Measurements from ENCODE around the gene UBL7.
"Not testable (repeated sequence)": the region's sequence is repeated elsewhere in the genome, so short reads cannot be mapped to it uniquely, and the experiment has no call there.

Gene UBL7

DNA sequence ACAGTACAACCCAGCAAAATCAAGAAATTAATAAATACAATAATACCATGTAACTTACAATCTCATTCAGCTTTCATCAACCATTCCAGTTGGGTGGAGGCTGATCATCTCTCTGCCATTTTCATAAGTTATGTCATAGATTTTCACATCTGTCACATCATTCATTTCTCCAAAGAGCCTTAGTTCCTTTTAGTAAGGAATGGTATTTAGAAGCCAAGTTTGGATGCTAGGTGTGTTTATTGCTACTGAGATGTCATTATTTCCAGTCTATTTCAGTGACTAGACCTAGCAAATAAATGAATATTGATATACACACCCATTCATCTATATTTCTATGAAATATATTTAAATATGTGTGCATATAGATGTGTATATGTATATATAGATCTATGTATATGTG, 2.7 kb upstream of the UBL7 start:
- no peak for DNase-seq

DNA sequence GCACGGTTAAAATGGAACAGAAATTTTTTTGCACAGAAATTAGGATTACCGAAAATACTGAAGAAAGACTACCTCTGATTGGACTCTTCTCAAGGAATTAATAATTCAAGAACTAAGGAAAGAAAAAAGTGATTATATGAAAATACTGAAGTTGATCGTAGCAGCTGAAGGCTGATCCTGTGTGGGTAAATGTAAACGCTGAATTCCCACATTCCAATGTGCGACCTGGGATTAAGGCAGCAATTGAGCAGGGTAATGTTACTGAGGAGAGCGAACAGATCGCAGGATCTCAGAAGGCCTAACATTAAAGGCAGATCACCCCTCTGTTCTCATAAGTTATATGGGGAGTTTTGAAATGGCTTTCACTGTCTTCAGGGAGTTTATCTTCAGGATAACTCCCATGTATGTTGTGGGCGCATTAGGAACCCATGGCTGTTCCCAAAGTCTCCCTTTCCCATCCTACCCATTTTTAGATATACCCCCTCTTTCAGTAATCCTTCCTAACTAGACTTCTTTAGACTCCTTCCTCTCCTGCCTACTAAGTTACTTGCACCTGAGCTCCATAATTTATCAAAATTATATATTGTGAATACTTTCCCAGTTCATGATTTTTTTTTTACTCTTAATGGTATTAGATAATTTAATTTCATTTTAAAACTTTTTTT, 1.0 kb upstream of the UBL7 start:
- no peak for DNase-seq

DNA sequence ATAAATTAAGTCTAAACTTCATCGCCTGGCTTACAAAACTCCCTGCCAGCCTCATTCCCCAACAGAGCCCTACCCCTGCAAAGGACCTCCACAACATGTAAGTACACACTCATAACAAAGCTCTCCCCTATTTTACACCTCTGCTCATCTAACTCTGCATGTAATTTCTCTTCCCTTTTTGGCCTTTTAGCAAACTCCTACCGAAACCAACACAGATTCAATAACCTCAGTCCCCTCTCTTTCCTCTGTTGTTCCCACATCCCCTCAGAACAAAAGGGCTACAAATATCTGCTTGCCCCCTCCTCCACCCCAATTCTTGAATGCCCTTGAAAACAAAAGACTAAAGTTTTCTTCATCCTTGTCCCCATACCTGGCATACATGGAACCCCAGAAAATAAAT, 662 bp downstream of the UBL7 start:
- DNase-seq, result no peak

DNA sequence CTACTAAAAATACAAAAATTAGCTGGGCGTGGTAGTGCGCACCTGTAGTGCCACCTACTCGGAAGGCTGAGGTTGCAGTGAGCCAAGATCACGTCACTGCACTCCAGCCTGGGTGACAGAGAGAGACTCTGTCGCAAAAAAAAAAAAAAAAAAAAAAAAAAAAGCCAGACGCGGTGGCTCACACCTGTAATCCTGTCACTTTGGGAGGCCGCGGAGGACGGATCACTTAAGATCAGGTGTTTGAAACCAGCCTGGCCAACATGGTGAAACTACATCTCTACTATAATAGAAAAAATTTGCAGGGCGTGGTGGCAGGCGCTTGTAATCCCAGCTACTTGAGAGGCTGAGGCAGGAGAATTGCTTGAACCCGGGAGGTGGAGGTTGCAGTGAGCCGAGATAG, 1.2 kb downstream of the UBL7 start:
- DNase-seq, result not testable (repeated sequence)

DNA sequence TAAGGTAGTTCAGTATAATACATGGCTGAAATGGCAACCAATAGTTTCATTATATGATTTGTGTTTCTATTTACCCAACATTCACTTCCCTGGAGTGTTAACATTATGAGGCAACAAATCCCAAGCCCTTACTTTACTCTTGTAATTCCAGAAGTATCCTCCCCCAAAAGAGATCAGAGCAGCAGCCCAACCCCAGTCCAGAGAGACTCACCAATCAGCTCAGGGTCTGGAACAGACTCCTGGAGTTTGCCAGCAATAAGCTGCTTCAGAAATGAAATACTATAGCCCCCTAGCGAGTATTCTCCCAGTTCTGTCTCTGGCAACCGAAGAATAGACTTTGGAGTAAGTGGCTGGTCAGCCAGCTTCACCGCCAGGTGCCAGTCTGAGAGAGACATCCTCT, 2.5 kb downstream of the UBL7 start:
- DNase-seq, result no peak

DNA sequence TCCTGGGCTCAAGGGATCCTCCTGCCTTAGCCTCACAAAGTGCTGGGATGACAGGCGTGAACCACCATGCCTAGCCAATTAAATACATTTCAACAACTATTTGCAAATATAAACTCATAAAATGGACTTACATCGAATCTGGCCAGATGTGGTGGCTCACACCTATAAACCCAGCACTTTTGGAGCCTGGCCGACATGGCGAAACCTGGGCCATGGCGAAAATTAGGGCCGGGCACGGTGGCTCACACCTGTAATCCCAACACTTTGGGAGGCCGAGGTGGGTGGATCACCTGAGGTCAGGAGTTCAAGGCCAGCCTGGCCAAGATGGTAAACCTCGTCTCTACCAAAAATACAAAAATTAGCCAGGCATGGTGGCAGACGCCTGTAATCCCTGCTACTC, 3.9 kb downstream of the UBL7 start:
- DNase-seq, result not testable (repeated sequence)

DNA sequence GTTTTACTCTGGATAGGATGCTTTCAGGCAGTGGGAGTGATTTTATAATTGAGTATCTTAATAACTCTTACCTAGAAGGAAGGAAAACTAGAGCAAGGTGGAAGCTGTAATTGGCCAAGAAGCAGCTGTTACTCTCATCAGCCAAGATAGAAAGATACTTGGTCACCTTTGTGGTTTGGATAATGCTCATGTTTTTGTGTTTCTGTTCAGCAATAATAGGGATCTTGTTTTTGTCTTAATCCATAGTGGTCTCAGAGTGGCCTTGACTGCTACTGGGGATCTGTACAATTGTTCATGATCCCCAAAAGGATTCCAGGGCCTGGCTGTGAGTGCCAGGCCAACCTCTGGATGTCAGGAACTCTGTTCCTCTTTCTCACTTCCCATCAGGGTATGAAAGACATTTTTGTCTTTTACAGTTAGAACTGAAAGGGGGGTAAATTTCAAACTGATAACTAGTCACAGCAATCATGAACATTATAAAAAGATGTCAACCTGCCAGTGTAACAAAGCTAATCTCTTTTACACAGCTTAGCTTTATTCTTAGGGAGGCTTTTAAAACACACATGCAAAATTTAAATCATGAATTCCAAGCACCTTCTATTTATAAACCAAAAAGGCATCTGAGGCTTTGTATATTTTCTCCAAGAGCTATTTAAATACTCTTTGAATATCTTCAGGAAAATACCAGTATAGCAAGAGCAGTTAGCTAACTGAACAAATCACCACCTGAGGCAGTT, 6.0 kb downstream of the UBL7 start:
- DNase-seq, result no peak

DNA sequence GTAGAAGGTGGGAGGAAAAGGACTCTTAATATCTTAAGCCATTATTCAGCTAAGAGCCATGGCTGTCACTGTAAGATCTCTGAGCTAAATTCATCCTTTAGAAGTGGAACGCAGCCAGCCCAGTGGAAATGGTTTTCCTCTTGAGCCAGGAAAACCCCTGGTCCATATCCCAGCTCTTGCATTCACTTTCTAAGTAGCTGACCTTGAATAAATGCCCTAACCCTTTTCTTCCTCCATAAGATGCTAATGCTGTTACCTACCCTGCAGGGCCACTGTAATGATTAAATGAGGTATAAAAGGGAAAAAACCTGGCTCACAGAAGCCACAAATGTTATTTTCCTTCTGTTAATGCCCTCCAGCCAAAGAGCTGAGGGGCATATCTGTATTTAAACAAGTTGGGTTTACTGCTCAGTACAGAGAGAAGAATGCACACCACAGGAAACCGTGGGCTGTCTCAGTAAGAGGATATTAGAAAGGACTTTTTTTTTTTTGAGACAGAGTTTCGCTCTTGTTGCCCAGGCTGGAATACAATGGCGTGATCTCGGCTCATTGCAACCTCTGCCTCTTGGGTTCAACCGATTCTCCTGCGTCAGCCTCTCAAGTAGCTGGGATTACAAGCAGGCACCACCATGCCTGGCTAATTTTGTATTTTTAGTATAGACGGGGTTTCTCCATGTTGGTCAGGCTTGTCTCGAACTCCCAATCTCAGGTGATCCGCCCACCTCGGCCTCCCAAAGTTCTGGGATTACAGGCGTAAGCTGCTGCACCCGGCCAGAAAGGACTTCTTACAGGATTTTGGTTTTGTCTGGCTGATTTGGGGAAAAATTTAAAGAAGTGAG, 6.8 kb downstream of the UBL7 start:
- DNase-seq, result no peak

DNA sequence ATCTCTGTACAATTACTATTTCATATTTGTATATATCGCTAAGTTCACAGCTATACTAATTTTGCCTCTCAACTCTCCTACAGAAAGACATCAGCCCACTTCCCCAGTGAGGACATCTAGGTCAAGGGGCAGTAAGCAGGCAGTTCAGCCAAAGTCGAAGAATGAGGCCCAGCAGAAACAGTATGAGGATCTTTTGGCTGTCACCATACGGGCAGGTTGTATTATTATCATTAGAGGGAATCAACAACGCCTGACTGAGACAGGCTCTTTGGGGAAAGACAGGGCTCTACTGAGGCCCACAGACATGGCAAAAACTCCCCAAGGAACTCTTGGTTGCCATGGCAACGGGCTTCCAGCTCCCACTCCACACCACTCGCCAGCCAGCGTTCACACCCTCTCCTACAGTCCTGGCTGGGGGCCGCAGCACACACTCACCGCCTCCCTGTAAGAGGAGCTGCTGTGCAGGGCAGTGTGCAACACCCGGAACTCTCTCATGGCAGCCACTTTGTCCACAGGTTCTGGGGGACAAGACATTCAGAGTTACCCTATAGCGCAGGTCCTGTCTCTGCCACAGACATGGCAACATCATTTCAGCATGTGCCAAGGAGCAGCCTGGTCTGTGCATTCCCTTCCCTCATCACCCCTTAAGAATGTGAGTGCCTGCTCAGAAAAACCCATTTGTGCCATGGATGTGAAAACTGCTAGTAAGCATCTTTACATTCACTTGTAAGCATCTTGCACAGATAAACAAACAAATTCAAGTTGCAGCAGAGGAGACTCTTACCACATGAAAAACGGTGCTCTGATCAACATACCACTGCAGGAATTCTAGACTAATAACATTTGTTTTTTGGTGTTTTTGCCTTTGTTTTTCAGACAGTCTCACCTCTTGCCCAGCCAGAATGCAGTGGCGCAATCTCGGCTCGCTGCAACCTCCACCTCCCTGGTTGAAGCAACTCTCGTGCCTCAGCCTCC, 8.8 kb downstream of the UBL7 start:
- no peak for DNase-seq

DNA sequence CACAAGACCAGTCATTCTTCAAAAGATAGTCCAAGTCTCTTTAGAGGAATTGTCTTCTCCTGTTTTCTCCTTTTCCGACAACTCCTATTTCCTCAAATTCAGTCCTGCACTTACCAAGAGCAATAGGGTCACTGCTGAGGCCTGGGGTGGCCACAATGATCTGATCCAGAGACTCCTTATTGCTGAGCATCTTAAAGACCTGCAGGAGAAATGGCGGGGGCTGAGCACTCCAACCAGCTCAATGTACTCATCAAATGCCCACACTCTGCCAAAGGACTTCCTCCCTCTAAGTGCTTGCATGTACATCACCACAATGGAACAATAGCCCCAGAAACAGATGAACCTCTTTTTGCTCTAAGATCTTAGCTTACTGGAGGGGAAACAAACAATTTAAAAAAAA, 9.6 kb downstream of the UBL7 start:
- no peak for DNase-seq

DNA sequence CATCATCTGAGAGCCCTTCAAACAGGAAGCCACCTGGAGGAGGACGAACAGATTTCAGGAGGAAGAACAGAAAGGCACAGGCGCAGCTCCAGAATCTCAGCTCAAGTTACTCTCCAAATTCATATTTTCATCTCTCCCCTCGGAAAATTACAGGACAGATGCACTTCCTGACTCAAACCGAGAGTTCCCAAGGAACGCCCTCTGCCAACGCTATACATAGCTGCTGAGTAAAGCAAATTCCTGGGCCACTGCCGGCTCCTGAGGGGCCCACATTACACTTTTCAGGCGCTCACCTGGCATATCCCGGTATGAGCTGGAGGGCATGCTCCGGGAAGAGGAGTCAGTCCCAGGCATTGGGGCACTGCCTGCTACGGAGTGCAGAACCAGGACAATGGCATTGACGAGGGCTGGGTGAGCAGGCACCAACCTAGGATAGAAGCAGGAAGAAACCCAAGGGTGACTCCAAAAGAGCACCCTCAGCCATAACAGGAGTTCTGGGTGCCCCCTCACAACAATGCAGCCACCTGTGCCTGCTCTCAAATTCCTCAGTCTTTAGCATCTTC, 11.2 kb downstream of the UBL7 start:
- DNase-seq, result no peak

DNA sequence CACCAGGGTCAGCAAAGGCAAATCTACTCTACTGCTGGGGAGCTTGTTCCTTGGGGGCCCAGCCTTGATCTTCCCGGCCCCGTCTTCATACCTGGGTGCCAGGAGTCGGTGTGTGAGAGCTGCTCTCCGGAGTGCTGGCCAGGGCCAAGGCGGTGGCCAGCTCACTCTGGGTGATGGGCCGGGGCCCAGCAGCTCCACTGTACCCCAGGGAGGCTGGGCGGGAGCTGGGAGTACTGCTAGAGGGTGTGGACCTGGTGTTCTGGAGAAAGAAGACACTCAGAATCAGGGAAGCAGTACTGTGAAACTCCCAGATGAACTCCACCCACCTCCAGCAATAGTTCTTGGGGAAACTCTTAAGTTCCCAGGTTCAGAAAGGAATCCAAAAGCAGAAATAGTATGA, 11.9 kb downstream of the UBL7 start:
- DNase-seq, result no peak

DNA sequence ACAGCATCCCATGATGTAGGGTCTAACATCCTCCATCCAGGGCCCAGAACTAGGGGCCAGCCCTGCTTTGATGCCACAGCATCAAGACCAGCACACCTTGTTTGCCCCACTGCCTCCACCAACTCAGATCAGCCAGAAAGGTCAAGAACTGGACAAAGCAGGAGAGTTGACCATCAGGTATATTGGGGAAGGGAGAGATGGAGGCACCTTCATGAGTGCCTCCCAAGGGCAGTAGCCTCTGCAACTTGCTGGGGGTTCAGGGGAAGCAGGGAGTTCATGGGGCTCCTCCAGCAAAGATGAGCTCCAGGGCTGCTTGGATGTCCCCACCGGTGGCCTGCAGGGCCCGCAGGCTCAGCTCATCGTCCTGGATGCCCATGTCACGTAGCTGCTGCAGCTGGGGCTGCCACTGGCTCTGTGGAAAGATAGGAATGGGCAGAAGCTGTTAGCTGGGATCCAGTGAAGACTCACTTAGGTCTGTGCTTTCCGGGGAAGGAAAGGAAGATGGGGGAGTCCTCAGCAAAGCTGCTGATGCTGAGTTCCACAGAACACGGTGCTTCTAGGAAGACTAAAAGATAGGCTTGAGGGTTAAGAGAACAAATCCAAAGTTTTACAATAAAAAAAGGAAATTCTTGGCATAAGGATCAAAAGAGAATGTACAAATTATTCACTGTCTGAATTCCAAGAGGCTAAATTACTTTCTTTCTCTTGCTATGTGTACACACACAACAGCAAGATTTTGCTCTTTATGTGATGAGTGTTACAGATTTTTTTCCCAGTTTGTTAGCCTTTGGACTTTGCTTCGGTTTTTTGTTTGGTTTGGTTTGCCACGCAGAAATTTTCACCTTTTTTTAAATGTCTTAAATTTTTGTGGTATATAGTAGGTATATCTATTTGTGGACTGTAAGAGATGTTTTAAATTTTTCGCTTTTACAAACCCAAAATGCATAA, 14.9 kb downstream of the UBL7 start:
- no peak for DNase-seq

DNA sequence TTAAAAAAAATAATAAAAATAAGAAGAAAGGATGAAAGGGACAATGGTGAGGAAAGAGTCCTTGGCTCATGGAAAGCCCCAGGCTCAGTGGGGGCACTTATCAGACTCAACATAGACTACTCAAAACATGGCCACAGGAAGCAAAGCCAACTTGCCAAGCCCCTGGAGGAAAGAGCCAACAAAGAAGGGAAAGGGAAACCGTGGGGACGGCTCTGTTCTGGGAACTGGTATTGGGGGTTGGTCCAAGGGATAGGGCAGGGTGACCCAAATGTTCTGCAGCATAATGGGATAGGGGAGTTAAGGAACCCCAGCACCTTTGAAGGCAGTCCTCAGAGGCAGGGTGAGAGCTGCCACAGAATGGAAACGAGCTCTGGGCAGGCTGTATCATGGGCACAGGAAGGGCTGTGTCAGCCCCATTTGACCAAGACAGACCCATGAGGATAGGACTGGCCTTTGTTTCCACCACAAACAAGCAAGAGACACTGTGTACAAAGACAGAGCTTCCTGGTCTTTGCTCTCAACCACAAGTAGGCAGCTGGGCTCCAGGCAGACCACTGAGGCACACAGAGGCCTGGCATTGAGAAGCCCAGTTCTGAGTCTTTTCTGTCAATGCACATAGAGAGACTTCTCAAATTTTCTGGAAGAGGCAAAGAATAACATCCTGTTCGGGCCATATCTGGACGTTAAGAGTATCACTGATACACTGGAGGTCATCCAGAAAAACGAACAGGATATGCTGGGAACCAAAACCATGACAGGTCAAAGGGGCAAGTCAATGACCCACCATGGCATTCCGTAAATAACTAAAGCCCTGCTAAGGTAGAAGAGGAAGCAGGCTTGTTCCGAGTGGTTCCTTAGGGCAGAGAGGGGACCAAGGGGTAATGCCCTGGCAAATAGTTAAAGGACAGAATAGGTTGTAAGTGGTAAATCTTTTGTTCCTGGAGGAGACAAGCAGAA, 16.6 kb downstream of the UBL7 start:
- no peak for DNase-seq

DNA sequence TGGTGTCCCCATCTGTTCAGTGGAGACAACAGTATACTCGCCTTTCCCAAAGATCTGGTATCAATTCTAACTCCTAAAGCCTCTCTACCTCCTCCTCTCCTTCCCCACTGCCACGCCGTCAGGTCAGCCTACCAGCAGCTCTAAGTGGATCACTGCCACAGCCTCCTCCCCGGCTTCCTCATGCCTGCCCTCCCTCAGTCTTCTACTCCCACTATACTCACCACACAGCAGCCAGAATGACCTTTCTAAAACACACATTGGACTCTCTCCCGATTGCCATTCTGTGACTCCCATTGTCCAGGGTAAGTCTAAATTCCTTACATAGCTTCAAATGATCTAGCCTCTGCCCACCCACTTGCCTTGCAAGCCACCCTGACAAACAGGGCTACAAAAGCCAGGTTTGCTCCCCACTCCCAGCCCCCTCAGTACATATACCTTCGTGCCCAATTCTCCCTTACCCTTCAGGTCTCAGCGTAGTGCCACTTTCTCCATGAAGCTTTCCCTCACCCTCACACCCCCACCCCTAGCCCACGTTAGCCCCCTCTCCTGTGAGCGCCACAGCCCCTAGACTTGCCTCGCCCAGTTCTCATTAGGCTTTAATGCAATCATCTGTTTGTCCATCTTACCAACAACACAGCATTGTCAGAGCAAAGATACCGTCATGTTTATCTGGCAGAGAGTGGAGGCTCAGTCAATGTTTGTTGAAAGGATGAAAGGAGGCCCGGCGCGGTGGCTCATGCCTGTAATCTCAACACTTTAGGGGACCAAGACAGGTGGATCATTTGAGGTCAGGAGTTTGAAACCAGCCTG, 17.7 kb downstream of the UBL7 start:
- DNase-seq, result no peak

DNA sequence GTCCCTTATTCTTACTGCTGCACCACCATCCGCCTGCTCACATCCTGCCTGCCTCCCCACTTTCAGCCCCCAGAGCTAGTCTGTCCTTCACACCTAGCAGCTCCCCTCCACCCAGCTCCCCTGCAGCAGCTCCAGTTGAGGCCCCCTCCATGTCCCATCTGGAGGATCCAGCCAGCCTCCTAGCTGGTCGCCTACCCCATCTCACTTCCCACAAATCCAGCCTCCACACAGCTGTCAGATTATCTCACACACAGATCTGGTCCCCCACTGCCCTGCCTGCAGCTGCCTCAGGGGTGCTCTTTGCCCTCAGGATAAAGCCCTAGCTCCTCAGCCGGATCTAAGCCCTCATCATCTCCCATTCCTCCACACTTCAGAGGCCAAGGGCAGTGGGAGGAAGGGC, 18.4 kb downstream of the UBL7 start:
- no peak for DNase-seq

DNA sequence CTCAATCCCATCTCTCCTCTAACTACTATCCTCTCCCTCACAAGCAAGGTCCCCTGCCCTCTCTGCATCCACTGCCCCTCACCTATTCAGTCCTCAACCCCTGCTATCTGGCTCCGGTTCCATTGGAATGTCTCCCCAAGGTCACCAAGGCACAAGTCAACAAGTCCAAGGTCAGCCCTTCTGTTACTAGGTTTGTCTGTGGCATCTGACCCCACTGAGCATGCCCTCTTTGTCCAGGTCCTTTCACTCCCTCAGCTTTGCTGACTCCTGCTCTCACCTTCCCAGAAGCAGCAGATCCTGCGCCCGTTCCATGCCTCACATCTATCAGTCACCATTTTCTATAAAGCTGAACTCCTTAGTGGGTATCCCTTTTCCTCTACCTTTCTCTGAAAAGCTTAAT, 18.9 kb downstream of the UBL7 start:
- DNase-seq, result no peak

DNA sequence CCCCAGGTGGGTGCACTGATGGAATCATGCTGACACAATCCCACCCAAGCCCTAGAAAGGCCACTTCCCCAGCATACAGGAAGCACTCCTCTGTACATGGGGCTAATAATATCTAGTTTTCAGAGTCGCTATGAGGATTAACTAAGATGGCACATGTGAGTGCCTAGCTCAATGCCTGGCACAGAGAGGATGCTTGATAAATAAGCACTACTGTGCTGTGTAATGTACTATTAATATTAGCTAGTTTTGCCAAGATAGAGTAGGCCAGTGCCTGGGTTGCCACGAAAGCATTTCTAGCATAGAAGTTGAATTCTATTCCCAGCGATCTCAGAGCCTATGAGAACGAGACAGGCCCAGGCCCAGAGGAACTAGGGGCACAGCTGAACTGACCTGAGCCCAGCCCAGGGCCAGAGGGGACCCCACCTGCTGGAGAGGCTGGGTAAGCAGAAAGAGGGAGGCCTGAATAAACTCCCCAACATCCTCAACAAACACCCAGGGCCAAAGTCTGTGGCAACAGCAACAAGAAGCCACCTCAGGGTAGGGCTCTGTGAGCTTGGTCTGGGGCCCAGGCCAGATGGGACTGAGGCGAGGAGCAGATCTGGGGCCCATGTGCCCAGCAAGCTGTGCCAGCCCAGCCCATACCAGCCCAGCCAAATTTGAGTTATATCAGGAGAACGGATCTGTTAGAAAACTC, 19.6 kb downstream of the UBL7 start:
- DNase-seq, result no peak

Measured in CD4-positive, alpha-beta T cell treated with Interleukin-1 beta for 1 hour (primary cell).